ENCODE data around the gene BCORL1.

GRCh38 chrX:129981752-129982299 is 609 bp upstream of the BCORL1 start:
- TF ChIP-seq CTCF (IDR thresholded peaks at IDR 0.05; ENCODE audit: insufficient read depth, low read depth, low read length), result no peak
- TF ChIP-seq EZH2 (IDR thresholded peaks at IDR 0.05; ENCODE audit: insufficient read depth, low read length), result no peak

Data from astrocyte (in vitro differentiated cells and primary cell).